Stimulated activated CD8-positive, alpha-beta memory T cell treated with anti-CD3 and anti-CD28 coated beads, Interleukin-7, amount 100 ng/mL, for 1 hour (primary cell): Measurements from ENCODE around the gene SVBP.
"Not testable (repeated sequence)": the region's sequence is repeated elsewhere in the genome, so short reads cannot be mapped to it uniquely, and the experiment has no call there.

Experiments
- DNase-seq, 2 donors: peaks; one replicate each; pipeline ENCODE4 v3.0.0-alpha.2; 2020; ENCODE audit warnings: low read depth in 2 of 2

SVBP gene, protein sequence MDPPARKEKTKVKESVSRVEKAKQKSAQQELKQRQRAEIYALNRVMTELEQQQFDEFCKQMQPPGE

DNA sequence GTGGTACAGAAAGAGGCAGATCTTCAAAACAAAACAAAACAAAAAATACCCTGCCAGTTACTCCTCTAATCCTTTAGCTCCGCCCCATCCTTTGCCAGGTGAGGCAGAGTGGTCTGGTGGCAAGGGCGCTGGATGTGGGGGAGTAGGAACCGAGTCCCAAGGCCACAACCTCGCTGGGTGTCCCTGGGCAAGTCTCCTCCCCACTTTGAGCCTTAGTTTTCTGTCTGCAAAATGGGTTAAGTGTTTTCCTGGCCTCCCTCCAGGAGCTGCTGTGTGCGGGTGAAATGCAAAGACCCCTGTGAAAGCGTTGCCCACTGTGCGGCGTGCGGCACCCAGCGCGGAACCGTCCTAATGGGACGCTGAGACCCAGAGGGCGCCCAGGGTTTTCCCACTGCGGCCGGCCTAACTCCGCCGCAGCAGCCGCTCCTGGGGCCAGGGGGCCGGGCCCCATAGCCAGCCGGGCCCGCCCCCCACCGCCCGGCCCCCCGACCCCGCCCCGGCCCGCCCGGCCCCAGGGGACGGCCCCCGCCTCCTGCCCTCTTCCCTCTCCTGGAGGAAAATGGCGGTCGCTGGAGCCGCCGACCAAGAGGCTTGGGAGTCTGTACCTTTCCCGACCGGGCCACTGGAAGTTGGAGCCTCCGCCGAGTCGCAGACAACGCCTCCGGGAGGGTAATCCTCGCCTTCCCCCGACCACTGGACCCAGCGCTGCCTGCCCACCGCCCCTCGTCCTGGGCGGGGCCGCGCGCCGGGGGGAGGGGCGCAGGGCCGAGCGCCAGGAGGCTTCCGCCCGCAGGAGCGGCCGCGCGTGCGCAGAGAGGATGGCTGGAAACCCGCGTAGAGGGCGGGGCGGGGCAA is at the start of gene SVBP, which contains the start of gene ERMAP:
SVBP (minus strand) TSS at position 813 of the 855 bp plus-strand sequence. CDS start 853 bp downstream, outside the sequence.
ERMAP (plus strand) TSS at position 538 of the 855 bp plus-strand sequence. CDS start 13,327 bp downstream, outside the sequence.
- peak; percentile 93 to 95 for DNase-seq

DNA sequence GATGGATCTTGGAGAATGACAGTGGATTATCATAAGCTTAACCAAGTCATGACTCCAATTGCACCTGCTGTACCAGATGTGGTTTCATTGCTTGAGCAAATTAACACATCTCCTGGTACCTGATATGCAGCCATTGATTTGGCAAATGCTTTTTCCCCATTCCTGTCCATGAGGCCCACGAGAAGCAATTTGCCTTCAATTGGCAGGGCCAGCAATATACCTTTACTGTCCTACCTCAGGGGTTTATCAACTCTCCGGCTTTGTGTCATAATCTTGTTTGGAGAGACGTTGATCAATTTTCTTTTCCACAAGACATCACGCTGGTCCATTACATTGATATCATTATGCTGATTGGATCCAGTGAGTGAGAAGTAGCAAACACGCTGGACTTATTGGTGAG is 49.4 kb upstream of the SVBP start:
- DNase-seq, result no peak

DNA sequence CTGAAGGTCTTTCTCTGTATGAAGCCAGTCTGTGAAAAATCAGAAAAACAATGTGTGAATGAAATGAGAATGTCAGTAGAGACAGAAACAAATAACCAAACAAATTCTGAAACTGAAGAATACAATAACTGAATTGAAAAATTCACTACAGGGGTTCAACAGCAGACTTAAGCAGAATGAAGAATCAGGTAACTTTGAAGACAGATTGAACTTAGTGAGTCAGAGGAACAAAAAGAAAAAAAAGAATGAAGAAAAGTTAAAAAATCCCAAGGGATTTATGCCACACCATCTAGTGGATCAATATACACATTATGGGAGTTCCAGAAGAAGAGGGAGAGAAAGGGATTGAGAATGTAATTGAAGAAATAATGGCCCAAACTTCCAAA is 43.8 kb upstream of the SVBP start:
- DNase-seq, result no peak

DNA sequence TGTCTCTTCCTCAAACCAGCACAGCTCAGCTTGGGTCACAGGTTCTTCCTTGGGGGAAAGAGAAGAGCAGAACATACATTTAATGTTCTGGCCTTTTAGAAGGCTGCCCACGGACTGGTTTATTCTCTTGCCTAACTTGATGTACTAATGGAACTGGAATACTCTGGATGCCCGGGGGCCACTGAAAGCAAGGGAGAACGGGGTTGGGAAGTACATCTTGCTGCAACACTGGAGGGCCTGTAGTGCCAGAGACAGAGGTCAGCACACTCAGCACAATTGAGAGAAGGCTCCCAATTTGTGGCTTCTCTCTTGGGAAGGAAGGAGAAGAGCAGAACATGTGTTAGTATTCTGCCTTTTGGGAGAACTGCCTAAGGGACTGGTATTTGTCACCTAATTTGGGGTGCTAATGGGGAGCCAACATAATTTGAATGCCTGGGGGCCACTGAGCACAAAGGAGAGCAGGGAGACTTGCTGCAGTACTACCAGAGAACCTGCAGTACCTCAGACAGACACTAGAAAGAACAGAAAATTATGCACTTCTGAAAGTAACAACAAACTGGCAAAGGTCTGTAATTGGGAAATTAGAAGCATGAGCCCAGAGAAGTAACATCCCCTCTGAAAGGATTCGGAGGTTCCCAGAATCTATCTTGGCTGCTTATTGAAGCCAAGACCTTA is 43.3 kb upstream of the SVBP start:
- DNase-seq, result no peak

DNA sequence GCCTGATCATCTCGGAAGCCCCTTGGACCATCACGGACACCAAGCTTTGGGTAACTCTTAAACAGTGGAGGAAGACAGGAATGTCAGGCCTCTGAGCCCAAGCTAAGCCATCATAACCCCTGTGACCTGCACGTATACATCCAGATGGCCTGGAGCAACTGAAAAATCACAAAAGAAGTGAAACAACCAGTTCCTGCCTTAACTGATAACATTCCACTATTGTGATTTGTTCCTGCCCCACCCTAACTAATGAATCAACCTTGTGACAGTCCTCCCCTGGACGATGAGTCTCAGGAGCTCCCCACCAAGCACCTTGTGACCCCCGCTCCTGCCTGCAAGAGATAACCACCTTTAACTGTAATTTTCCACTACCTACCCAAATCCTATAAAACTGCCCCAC is 42.2 kb upstream of the SVBP start:
- DNase-seq, result not testable (repeated sequence)

DNA sequence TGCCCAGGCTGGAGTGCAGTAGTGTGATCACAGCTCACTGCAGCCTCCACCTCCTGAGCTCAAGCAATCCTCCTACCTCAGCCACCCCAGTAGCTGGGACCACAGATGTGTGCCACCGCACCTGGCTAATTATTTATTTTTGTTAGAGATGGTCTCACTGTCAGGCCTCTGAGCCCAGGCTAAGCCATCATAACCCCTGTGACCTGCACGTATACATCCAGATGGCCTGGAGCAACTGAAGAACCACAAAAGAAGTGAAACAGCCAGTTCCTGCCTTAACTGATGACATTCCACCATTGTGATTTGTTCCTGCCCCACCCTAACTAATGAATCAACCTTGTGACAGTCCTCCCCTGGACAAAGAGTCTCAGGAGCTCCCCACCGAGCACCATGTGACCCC is 39.4 kb upstream of the SVBP start:
- DNase-seq, result not testable (repeated sequence)

DNA sequence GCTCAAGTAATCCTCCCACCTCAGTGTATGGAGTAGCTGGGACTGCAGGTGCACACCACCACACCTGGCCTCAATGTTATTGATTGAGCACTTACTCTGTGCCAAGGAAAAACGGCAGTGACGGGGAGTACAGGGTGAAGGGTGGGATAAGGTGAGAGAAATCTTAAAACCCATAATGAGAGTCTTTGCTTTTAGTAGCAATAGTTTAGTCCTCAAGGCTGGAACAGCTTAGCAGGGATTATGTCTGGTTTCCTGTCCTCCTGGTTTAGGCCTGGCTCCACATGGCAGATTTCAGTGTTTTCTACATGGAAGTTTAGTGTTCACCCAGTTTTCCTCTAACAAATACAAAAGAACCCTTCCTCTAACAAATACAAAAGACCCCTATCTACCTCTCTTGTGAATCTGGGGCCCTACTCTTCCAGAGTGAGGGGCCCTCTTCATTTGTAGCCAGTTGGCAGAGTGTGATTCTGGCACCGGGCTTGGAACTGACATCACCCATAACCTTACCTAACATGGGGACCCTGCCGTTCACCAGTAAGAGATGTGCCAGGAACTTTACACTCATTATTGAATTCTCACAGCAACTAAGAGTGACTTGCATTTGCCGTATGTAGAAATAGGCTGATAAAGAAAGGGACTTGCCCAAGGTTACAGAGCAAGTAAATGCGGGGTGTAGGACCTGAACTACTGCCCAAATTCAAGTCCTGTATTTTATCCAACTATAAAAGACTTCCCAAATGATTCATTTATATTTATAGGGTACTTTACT is 36.1 kb upstream of the SVBP start:
- no peak for DNase-seq

DNA sequence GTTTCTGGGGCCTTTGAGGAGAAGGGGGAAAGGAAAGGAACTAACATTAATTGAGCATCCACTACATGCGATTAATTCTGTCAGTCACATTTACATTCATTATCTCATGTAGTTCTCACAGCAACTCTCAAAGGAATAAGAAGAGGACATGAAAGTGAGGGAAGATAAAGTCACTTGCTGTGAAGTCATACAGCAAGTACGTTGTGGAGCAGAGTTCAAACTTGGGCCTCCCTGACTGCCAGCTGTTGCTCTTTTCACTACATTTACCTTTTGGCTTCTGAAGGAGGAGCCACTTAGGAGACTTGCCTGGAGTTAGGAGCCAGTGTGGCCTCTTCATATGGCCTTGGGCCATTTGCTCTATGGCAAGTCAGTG is 35.4 kb upstream of the SVBP start:
- DNase-seq, result no peak

DNA sequence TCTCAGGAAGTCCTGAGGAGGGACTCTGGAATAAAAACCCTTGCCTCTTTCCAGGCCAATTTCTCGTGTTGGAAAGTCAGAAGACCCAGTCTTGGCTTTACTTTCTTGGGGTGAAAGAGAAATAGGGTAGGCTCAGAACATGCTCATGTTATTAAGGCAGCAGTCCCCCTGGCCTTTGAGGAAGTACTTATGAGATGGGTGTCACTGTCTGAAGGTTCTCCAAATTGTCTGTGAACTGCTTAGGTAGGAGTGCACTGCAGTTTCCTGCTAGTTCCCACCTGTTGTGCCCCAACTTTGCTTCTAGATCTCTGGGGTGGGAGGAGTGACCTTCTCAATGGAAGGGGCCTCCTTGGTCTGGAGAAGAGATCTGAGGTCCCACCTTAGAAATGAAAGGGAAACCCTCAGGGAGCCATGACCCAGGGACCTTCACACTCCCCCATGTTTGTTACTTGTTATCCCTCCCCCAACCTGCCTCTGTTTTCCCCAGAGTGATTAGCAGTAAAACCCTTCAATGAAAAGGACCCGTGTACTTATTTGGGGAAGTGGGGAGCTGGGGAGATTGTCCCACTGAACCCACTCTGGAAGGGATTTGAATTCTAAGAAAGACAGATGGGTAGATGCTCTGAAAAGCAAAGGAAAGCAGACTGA is 34.9 kb upstream of the SVBP start:
- DNase-seq, result no peak

DNA sequence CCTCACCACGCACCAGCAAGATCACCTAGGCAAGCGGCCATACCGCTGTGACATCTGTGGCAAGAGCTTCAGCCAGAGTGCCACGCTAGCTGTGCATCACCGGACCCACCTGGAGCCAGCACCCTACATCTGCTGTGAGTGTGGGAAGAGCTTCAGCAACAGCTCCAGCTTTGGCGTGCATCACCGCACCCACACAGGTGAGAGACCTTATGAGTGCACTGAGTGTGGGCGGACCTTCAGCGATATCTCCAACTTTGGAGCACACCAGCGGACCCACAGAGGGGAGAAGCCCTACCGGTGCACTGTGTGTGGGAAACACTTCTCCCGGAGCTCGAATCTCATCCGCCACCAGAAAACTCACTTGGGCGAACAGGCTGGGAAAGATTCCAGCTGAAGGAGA is 34.2 kb upstream of the SVBP start:
- DNase-seq, result no peak

DNA sequence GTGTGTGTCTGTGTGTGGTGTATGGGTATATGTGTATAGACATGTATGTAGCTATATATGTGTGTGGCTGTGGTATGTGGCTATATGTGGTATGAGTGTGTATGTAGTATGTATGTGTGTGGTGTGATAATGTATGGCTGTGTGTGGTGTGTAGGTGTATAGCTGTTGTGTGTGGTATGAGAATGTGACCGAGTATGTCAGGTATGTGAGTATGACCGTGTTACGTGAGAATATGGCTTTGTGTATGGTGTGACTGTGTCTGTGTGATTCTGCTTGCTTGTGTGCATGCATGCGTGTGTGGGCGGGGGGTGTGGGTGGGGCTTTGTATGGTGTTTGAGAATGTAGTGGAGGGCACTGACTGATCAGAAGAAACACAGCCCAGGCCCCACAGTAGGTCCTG is 32.7 kb upstream of the SVBP start:
- DNase-seq, result no peak

DNA sequence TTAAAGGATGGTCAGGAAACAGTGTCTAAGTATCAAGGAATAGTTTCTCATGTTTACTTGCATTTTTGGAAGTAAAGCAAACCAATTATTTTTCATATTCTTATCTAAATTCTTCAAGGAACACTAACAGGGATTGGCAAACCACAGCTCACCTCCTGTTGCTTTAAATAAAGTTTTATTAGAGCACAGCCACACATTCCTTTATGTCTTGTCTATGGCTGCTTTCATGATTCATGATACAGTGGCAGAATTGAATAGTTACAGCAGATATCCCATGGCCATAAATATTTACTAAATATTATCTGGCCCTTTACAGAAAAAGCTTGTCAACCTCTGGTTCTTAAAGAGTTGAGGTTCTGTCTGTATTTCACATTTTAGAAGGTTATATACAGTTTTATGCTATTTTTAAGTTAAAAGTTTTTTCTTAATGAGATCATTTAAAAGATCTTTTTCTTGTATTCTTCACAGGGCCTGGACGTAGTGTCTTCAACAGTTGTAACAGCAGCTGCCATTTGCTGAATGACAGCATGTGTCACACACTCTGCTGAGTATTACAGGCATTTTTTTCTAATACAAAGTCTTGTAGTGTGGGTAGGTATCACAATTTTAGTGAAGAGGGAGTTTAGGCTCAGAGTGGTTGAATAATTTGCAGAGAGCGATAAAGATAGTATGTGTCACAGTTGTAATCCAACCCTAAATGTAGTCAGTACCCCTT is 31.8 kb upstream of the SVBP start:
- no peak for DNase-seq

DNA sequence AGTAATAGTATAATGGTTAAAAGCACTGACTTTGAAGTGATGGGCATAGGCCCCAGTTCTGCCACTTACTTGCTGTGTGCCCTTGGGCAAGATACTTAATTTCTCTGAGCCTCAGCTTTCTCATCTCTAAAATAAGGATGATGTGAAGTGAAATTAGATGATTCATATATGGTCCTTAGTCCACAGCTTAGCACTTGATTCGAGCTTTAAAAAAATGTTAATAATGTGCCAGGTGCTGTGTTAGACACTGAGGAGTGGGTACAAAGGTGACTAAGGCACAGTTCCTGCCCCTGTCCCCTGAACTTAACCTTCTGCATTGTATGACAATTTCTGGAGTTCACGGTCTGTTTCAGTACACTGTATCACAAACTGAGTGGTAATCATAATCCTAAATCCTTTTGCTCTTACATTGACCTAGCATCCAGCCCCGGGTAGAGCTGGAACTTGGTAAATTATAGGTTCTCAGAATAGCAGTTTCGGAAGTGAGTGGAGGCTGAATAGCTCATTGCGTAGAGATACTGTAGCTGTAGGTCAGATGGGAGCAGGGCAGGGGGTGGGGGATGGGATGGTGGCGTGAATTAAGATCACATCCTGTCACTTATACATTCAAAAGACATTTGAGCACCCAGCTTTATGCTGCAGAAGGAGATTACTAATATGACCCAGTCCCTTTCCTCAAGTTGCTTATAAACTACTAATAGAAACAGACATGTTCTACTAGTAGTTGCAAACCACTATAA is 30.7 kb upstream of the SVBP start:
- no peak for DNase-seq

DNA sequence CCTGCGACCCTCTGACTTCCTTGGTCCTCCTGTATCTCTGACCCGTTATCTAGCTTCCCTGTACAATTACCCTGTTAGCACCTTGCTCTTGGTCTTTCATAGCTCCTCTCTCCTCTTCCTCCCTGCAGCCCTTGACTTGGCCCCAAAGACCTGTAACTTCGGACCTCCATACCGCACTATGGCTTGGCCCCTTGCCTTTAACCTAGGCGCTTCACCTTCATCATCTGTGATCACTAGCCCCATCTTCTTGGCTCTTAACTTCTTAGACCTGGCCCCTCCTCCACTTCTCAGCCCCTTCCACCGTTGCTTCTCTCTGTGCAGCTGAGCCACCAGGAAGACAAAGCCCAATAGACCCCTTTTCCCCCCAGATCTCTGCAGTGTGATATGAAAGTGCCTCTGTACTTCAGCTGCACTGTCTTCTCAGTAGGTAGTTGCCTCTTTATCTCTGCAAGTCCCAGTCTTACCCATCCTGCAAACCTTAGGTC is 30.0 kb upstream of the SVBP start:
- DNase-seq, result no peak

DNA sequence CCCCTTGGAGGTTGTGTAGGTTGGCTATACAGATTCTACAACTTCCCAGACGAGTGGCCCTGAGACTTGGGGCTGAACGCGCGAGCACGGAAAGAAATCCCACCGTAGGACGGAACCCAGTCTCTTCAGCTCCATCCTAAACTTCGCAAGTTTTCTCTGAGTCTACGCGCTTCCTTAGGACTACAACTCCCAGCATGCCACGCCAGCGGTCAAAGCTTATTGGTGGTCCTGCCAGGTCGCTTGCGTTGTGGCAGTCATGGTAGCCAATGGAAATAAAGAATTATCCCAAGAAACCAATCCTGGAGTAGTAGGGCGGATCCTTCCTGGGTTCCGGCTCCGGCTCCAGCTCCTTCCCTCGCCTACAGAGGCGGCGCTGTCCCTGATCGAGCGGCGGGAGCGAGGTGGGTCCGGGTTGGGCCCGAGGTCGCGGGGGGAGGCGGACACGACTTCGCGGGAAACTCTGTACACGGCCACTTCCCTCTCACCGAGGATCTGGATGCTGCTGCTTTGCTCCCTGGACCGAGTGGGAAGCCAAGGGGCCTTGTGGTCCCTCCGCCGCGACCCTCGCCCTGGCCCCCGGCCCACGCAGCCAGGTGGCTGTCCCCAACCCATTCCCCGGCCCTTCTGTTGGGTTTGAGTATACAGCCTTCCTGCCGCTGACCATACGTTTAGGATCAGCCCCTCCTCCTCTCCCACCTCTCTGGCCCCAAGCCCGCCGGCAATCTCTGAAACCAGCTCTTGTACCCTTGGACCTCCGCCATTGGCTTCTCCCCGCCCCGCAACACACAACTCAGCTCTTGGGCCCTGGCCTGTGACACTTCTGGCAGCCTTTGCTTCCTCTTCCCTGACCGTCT is 29.3 kb upstream of the SVBP start, which contains the start of gene ZNF691:
ZNF691 (plus strand) TSS at position 357 of the 854 bp plus-strand sequence. CDS start 3,046 bp downstream, outside the sequence.
- peak; percentile 65 for DNase-seq

DNA sequence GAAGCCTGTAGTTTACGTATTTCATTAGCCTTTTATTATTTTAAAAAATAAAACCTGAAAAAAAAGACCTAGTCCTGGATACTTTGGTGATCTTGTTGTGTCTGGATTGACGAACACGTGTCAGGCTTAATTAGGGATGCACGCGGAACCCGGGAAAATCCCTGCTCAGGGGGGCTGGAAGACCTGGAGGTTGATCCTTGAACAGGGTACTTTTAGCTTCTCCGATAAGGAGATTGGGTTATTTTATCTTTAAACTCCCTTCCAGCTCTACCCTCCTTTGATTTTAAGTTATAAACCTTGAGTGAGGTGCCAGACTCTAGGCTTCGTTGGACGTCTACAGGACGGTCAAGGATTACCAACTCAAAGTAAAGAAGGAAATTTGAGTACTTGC is 28.7 kb upstream of the SVBP start:
- DNase-seq, result no peak

DNA sequence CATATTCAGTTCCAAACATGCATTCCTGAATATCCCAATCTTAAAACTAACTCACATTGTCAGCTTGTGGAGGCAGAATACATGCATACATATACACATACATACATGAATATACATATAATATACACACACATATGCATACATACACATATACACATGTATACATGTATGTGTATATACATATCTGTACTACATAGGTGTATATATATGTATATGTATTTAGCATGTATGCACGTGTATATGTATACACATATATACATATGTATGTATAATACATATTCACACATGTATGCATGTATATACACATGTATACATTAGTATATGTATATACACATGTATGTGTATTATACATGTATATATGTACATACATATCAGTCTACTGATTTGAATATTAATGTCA is 28.0 kb upstream of the SVBP start:
- no peak for DNase-seq

DNA sequence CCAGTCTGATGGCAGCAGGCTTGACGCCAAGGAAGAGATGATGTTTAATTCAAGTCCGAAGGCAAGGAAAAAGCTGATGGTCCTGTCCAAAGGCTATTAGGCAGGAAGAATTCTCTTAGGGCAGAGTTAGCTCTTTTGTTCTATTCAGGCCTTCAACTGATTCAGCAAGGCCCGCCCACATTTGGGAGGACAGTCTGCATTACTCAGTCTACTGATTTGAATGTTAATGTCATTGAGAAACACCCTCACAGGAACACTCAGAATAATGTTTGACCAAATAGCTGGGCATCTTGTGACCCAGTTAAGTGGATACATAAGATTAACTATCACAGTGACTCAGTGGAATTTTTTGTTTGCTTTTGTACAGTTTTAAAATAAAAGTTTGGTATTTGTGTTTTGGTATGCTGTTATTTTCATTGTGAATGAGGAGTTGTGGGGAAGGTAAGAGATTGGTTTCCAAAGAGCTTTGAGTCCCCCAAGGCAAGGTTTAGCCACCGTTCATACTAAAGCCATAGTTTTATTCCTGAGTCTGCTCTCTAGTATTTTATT is 27.5 kb upstream of the SVBP start:
- DNase-seq, result no peak
